DND-41 (cell line): ENCODE measurements around the gene AFF3.

Experiments used
- EZH2 ChIP-seq: IDR thresholded peaks from 3 replicates; pipeline ENCODE4 v1.6.1; 2012; ENCODE audit warnings: borderline replicate concordance, low read depth, mild to moderate bottlenecking, moderate library complexity, low read length, inconsistent platforms; ENCODE audit not compliant: severe bottlenecking
- TF ChIP-seq, protein P1 (sequence below): IDR thresholded peaks from 2 replicates; pipeline ENCODE4 v1.5.1; 2012; ENCODE audit warnings: borderline replicate concordance, low read length, moderate library complexity, mild to moderate bottlenecking; ENCODE audit not compliant: poor library complexity, severe bottlenecking; ENCODE audit errors: extremely low read depth

DNA sequence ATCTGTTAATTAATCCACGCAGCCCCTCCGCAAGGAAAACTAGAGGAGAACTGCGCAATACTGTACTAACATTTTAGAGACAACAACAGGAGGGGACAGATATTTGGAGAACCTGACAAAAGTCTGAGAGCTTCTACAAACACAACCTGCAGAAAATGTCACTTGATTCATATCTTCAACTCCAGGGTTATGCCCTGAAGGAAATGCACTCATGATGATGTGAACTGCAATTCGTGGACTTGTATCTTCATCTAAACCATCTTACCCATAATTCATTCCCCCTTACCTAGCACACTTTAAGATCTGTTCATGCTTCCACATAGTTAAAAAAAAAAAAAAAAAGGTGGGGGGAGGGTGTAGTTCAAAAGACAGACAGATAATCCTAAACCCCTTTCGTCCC lies 75.5 kb downstream of the AFF3 start:
- TF ChIP-seq, protein P1, sequence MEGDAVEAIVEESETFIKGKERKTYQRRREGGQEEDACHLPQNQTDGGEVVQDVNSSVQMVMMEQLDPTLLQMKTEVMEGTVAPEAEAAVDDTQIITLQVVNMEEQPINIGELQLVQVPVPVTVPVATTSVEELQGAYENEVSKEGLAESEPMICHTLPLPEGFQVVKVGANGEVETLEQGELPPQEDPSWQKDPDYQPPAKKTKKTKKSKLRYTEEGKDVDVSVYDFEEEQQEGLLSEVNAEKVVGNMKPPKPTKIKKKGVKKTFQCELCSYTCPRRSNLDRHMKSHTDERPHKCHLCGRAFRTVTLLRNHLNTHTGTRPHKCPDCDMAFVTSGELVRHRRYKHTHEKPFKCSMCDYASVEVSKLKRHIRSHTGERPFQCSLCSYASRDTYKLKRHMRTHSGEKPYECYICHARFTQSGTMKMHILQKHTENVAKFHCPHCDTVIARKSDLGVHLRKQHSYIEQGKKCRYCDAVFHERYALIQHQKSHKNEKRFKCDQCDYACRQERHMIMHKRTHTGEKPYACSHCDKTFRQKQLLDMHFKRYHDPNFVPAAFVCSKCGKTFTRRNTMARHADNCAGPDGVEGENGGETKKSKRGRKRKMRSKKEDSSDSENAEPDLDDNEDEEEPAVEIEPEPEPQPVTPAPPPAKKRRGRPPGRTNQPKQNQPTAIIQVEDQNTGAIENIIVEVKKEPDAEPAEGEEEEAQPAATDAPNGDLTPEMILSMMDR, result no peak
- no peak for TF ChIP-seq EZH2
